Left renal pelvis (tissue), 4 donors: Measurements from ENCODE around the gene DNER. TPM values are rescaled to one million over a fixed set of nuclear protein-coding genes. Genes with fewer than 3 reads are reported as not detected.
A peak's percentile ranks its signal among the peaks of the same experiment; 100 is the strongest.
"Not testable (repeated sequence)": the region's sequence is repeated elsewhere in the genome, so short reads cannot be mapped to it uniquely, and the experiment has no call there.

ENCODE experiments used
- DNase-seq, 4 donors: peaks; one replicate each; pipeline ENCODE4 v3.0.0-alpha.2; 2013; ENCODE audit warnings: low read depth in 4 of 4, low spot score in 3 of 4
- polyA plus RNA-seq, 4 donors: library from polyadenylated mRNA; unstranded; fragments of 120-200 nt; gene quantifications; one replicate each; pipeline ENCODE4 v1.2.1, GENCODE V29; 2013; ENCODE audit not compliant: insufficient read length in 4 of 4

The DNER gene
- polyA plus RNA-seq, 4 donors, result 9.1 to 71.5 (median 59.4) TPM

GRCh38 chr2:229634601-229635370 is 79.6 kb downstream of the DNER start:
- no peak for DNase-seq

GRCh38 chr2:229633556-229633955 is 80.8 kb downstream of the DNER start:
- no peak for DNase-seq

GRCh38 chr2:229629039-229629438 is 85.3 kb downstream of the DNER start:
- DNase-seq, result no peak

GRCh38 chr2:229627728-229628127 is 86.6 kb downstream of the DNER start:
- no peak for DNase-seq

GRCh38 chr2:229622495-229623355 is 91.6 kb downstream of the DNER start:
- no peak for DNase-seq

- no peak for DNase-seq
Measured at GRCh38 chr2:229620759-229621158, 93.6 kb downstream of the DNER start.

GRCh38 chr2:229620289-229620688 is 94.1 kb downstream of the DNER start:
- DNase-seq, result no peak

GRCh38 chr2:229616433-229616832 is 97.9 kb downstream of the DNER start:
- no peak for DNase-seq

GRCh38 chr2:229614021-229614420 is 100.3 kb downstream of the DNER start:
- not testable (repeated sequence) for DNase-seq

- no peak for DNase-seq
Measured at GRCh38 chr2:229612384-229612971, 101.9 kb downstream of the DNER start.

GRCh38 chr2:229611360-229611759 is 103.0 kb downstream of the DNER start:
- no peak for DNase-seq

GRCh38 chr2:229610872-229611271 is 103.5 kb downstream of the DNER start:
- no peak for DNase-seq

- no peak for DNase-seq
Measured at GRCh38 chr2:229610333-229610732, 104.0 kb downstream of the DNER start.

- DNase-seq, result no peak
Measured at GRCh38 chr2:229601936-229602335, 112.4 kb downstream of the DNER start.

GRCh38 chr2:229601396-229601795 is 113.0 kb downstream of the DNER start:
- no peak for DNase-seq

- no peak for DNase-seq
Measured at GRCh38 chr2:229598227-229598626, 116.1 kb downstream of the DNER start.

GRCh38 chr2:229596796-229597195 is 117.6 kb downstream of the DNER start:
- DNase-seq, result no peak

- no peak for DNase-seq
Measured at GRCh38 chr2:229591611-229592010, 122.7 kb downstream of the DNER start.

- peak; percentile 43 to 65 (median 60) for DNase-seq
Measured at GRCh38 chr2:229586746-229587705, 127.3 kb downstream of the DNER start.

- DNase-seq, result no peak
Measured at GRCh38 chr2:229586012-229586411, 128.3 kb downstream of the DNER start.
